ENCODE measurements around the gene TMCO1. TPM values are rescaled to one million over a fixed set of nuclear protein-coding genes. Genes with fewer than 3 reads are reported as not detected.
"Not testable (repeated sequence)": the region's sequence is repeated elsewhere in the genome, so short reads cannot be mapped to it uniquely, and the experiment has no call there.

TMCO1 gene
- total RNA-seq (10 to 100 TPM; 30.4 to 97.1 (median 49.8) TPM), polyA plus RNA-seq (100 to 1,000 TPM in 1 of 2 donors, 10 to 100 TPM in 1; 98.4 to 118 TPM), total RNA-seq (36.2 reads per million, percentile 64 among the genes with 10 or more reads in this experiment)

DNA sequence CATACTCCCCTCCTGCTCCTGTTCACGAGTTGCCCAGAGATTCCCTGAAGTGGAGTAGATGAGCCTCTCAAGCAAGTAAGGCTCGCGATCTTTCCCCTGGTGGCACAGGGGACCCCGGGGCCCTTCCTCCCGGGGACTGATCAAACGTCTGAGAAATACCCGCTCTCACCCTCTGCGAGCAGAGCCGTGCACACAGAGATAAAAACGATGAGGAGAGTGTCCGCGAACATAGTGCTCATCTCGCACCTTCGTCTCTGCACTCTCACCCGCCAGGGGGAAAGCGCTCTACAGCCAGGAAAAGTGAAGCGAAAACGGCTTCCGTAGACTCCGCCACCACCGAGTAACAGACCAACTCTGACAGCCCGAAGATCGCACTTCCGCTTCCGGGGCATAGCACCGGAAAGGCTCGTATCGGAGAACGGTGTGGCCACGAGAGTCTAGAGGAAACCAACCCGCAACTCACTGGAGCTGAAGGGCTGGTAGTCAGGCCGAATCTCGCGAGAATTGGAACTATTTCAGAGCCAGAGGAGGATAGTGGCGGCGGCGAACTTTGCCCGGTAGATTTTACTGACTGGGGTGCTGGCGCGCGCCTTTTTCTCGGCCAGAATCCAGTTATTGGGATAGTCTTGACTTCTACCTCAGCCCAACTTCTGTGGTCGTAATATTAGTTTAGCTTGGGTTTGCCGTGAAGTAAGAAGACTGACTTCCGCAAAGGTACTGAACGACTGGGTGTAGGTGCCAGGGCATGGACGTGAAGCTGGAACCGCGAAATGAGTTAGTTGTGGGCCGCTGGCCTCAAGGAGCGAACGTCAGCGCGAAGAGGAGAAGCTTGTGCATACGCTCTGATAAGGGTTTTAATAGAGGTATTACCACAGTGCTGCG is at the start of gene TMCO1:
Gene TMCO1, minus strand, starts transcription at position 356 of the 882 bp plus-strand sequence. Its CDS starts 117 bp downstream, at position 239.
- intact Hi-C loops (cut with micrococcal nuclease): loop anchor here (1.0 to 5.0 kb wide), 12 partner anchors 60 to 1454 kb away; partner anchors contain the start of genes MGST3 (in 2 of the 2), ALDH9A1 (in 1 of the 2) and POU2F1 (in 1 of the 2)
- peak within 1 kb of the TSS; percentile 91 to 100 (median 98) for H3K27ac Mint-ChIP-seq
- H3K4me1 Mint-ChIP-seq: peaks cover 44 to 83% (median 68%) of the 10 kb centered on the region in 7 donors
- peak within 1 kb of the TSS; percentile 90 to 100 (median 97) for H3K4me3 Mint-ChIP-seq
- no peaks in the 10 kb centered on the region for H3K27me3 Mint-ChIP-seq
- Histone ChIP-seq H3K36me3 (ENCODE audit: control insufficient read depth in 2 of 3, insufficient read depth in 3 of 3, low read length in 3 of 3) (peaks cover 0 to 31% (median 0%) of the 10 kb centered on the region in 3 experiments), H3K27ac (ENCODE audit: low read depth, low read length) (peak within 1 kb of the TSS; percentile 85), H3K9me3 (ENCODE audit: control insufficient read depth in 2 of 3, low read length in 3 of 3) (no peaks in the 10 kb centered on the region), H3K4me3 (ENCODE audit: low read length) (peak within 1 kb of the TSS; percentile 94), H3K27me3 (ENCODE audit: control insufficient read depth in 2 of 2, insufficient read depth in 2 of 2, low read length in 2 of 2) (no peaks in the 10 kb centered on the region), H3K4me1 (ENCODE audit: control insufficient read depth in 2 of 2, insufficient read depth in 2 of 2, low read length in 2 of 2) (peaks cover 19 to 32% of the 10 kb centered on the region in 2 donors)
- ChIA-PET CTCF (interaction anchor here (0.6 to 0.9 kb wide), 3 partner anchors 50 to 348 kb away, joined by 3 to 5 read pairs (median 4); partner anchors contain the start of gene ALDH9A1), POLR2A (interaction anchor here (0.5 to 2.4 kb wide), 16 partner anchors 9 to 1785 kb away, joined by 3 to 19 read pairs (median 4); partner anchors contain the start of genes ALDH9A1, CREG1, MGST3 and POGK)
- H3K9me3 Mint-ChIP-seq: peaks cover 0 to 2% (median 0%) of the 10 kb centered on the region in 11 donors
- peaks cover 18 to 47% (median 39%) of the 10 kb centered on the region in 5 donors for H3K36me3 Mint-ChIP-seq
- DNase-seq: peak; percentile 76 to 97 (median 94)
- ATAC-seq: peak; percentile 98

- no peak overlapping the region for H3K4me3 ChIP-seq (ENCODE audit: low read length)
- Mint-ChIP-seq H3K4me3 (no peak overlapping the region), H3K27ac (no peak overlapping the region), H3K9me3 (peaks cover 0 to 13% (median 0%) of the 10 kb centered on the region in 11 donors), H3K36me3 (peaks cover 0 to 3% (median 0%) of the 10 kb centered on the region in 5 donors), H3K4me1 (no peaks in the 10 kb centered on the region), H3K27me3 (peaks cover 5 to 30% (median 9%) of the 10 kb centered on the region in 5 donors)
- CTCF ChIA-PET: no interaction called here
- no peak overlapping the region for H3K27ac ChIP-seq (ENCODE audit: low read depth, low read length)
- no peaks in the 10 kb centered on the region for H3K9me3 ChIP-seq (ENCODE audit: control insufficient read depth in 2 of 3, low read length in 3 of 3)
- no peak for DNase-seq
- H3K36me3 ChIP-seq (ENCODE audit: control insufficient read depth in 2 of 3, insufficient read depth in 3 of 3, low read length in 3 of 3): no peaks in the 10 kb centered on the region
- no peaks in the 10 kb centered on the region for H3K27me3 ChIP-seq (ENCODE audit: control insufficient read depth in 2 of 2, insufficient read depth in 2 of 2, low read length in 2 of 2)
- H3K4me1 ChIP-seq (ENCODE audit: control insufficient read depth in 2 of 2, insufficient read depth in 2 of 2, low read length in 2 of 2): no peaks in the 10 kb centered on the region
- intact Hi-C loops (cut with micrococcal nuclease): no loop called here
- ATAC-seq: no peak
- POLR2A ChIA-PET: no interaction called here
Measured at GRCh38 chr1:165816826-165817497, 48.3 kb upstream of the TMCO1 start.

GRCh38 chr1:165816157-165816556 is 47.5 kb upstream of the TMCO1 start:
- no peak overlapping the region for H3K4me3 Mint-ChIP-seq
- peaks cover 0 to 30% (median 4%) of the 10 kb centered on the region in 5 donors for H3K27me3 Mint-ChIP-seq
- CTCF ChIA-PET: no interaction called here
- H3K36me3 ChIP-seq (ENCODE audit: control insufficient read depth in 2 of 3, insufficient read depth in 3 of 3, low read length in 3 of 3): no peaks in the 10 kb centered on the region
- H3K9me3 Mint-ChIP-seq: peaks cover 0 to 13% (median 0%) of the 10 kb centered on the region in 11 donors
- ATAC-seq (no peak), DNase-seq (no peak)
- no peaks in the 10 kb centered on the region for H3K9me3 ChIP-seq (ENCODE audit: control insufficient read depth in 2 of 3, low read length in 3 of 3)
- no peaks in the 10 kb centered on the region for H3K4me1 Mint-ChIP-seq
- intact Hi-C loops (cut with micrococcal nuclease): no loop called here
- POLR2A ChIA-PET: no interaction called here
- no peaks in the 10 kb centered on the region for H3K4me1 ChIP-seq (ENCODE audit: control insufficient read depth in 2 of 2, insufficient read depth in 2 of 2, low read length in 2 of 2)
- H3K27me3 ChIP-seq (ENCODE audit: control insufficient read depth in 2 of 2, insufficient read depth in 2 of 2, low read length in 2 of 2): no peaks in the 10 kb centered on the region
- no peak overlapping the region for H3K4me3 ChIP-seq (ENCODE audit: low read length)
- peaks cover 0 to 3% (median 0%) of the 10 kb centered on the region in 5 donors for H3K36me3 Mint-ChIP-seq
- H3K27ac ChIP-seq (ENCODE audit: low read depth, low read length): no peak overlapping the region
- no peak overlapping the region for H3K27ac Mint-ChIP-seq

DNA sequence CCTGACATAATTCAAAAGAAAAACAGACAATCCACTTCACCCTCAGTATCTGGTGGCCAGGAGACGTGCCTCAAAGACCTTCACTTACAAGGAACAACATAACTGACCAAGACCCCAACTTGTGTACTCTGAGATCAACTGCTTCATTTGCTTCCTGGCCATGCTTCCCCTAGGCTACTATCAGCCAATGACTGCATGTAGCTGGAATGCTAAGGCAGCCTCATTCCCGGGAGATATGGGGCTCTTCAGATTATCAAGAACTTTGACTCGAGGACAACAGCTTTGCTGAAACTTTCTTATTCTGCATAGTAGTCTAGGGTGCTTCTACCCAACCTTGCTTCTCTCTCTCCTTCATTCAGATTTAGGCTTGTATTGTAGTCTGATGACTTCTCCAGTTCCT is 47.1 kb upstream of the TMCO1 start:
- H3K4me3 ChIP-seq (ENCODE audit: low read length): no peak overlapping the region
- no peaks in the 10 kb centered on the region for H3K4me1 ChIP-seq (ENCODE audit: control insufficient read depth in 2 of 2, insufficient read depth in 2 of 2, low read length in 2 of 2)
- intact Hi-C loops (cut with micrococcal nuclease): no loop called here
- no peak for ATAC-seq
- DNase-seq: no peak
- Mint-ChIP-seq H3K27ac (no peak overlapping the region), H3K4me1 (no peaks in the 10 kb centered on the region), H3K27me3 (peaks cover 0 to 27% (median 4%) of the 10 kb centered on the region in 5 donors), H3K9me3 (peaks cover 0 to 13% (median 0%) of the 10 kb centered on the region in 11 donors), H3K4me3 (no peak overlapping the region), H3K36me3 (peaks cover 0 to 3% (median 0%) of the 10 kb centered on the region in 5 donors)
- ChIA-PET POLR2A (no interaction called here), CTCF (no interaction called here)
- no peaks in the 10 kb centered on the region for H3K27me3 ChIP-seq (ENCODE audit: control insufficient read depth in 2 of 2, insufficient read depth in 2 of 2, low read length in 2 of 2)
- no peaks in the 10 kb centered on the region for H3K36me3 ChIP-seq (ENCODE audit: control insufficient read depth in 2 of 3, insufficient read depth in 3 of 3, low read length in 3 of 3)
- H3K27ac ChIP-seq (ENCODE audit: low read depth, low read length): no peak overlapping the region
- H3K9me3 ChIP-seq (ENCODE audit: control insufficient read depth in 2 of 3, low read length in 3 of 3): no peaks in the 10 kb centered on the region

DNA sequence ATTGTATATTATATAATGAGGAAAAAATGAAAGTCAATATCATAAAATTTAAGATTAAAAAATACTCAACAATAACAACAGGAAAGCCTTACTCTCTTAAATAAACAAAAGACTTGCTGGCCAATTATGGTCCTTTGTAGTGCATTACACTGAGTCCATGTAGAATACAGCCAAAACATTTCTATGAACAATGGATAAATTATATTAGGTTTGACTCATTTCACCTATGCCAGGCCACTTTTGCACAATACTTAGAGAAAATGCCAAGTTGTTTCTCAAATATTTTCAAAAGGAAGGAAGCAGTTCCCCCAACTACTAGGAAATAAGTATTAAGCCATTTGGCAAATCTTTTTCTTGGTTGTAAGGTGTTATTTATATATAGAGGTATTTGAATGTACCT is 38.9 kb upstream of the TMCO1 start:
- ATAC-seq: no peak
- peaks cover 0 to 25% (median 6%) of the 10 kb centered on the region in 5 donors for H3K27me3 Mint-ChIP-seq
- CTCF ChIA-PET: no interaction called here

DNA sequence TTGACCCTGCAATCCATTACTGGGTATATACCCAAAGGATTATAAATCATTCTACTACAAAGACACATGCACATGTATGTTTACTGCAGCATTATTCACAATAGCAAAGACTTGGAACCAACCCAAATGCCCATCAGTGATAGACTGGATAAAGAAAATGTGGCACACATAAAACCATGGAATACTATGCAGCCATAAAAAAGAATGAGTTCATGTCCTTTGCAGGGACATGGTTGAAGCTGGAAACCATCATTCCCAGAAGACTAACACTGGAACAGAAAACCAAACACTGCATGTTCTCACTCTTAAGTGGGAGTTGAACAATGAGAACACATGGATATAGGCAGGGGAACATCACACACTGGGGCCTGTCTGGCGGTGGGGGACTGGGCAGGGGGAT is 35.8 kb upstream of the TMCO1 start:
- Mint-ChIP-seq H3K9me3 (peaks cover 0 to 14% (median 3%) of the 10 kb centered on the region in 11 donors), H3K27me3 (peaks cover 0 to 33% (median 20%) of the 10 kb centered on the region in 5 donors)
- H3K4me3 Mint-ChIP-seq; H3K27ac ChIP-seq (ENCODE audit: low read depth, low read length); CTCF ChIA-PET; H3K4me1 ChIP-seq (ENCODE audit: control insufficient read depth in 2 of 2, insufficient read depth in 2 of 2, low read length in 2 of 2); POLR2A ChIA-PET; H3K36me3 Mint-ChIP-seq; H3K36me3 ChIP-seq (ENCODE audit: control insufficient read depth in 2 of 3, insufficient read depth in 3 of 3, low read length in 3 of 3); ATAC-seq; H3K9me3 ChIP-seq (ENCODE audit: control insufficient read depth in 2 of 3, low read length in 3 of 3); H3K27me3 ChIP-seq (ENCODE audit: control insufficient read depth in 2 of 2, insufficient read depth in 2 of 2, low read length in 2 of 2); H3K4me3 ChIP-seq (ENCODE audit: low read length); H3K27ac Mint-ChIP-seq; intact Hi-C loops (cut with micrococcal nuclease); H3K4me1 Mint-ChIP-seq; DNase-seq: not testable (repeated sequence)

More for the DNA sequence above, 38.9 kb upstream of the TMCO1 start:
- H3K27ac ChIP-seq (ENCODE audit: low read depth, low read length): no peak overlapping the region
- no peak overlapping the region for H3K4me3 Mint-ChIP-seq
- no peaks in the 10 kb centered on the region for H3K36me3 Mint-ChIP-seq
- no peaks in the 10 kb centered on the region for H3K36me3 ChIP-seq (ENCODE audit: control insufficient read depth in 2 of 3, insufficient read depth in 3 of 3, low read length in 3 of 3)
- POLR2A ChIA-PET: no interaction called here
- no peaks in the 10 kb centered on the region for H3K9me3 ChIP-seq (ENCODE audit: control insufficient read depth in 2 of 3, low read length in 3 of 3)
- intact Hi-C loops (cut with micrococcal nuclease): no loop called here
- H3K27me3 ChIP-seq (ENCODE audit: control insufficient read depth in 2 of 2, insufficient read depth in 2 of 2, low read length in 2 of 2): no peaks in the 10 kb centered on the region
- H3K27ac Mint-ChIP-seq: no peak overlapping the region
- H3K4me1 ChIP-seq (ENCODE audit: control insufficient read depth in 2 of 2, insufficient read depth in 2 of 2, low read length in 2 of 2): no peaks in the 10 kb centered on the region
- H3K9me3 Mint-ChIP-seq: peaks cover 0 to 8% (median 0%) of the 10 kb centered on the region in 11 donors
- H3K4me3 ChIP-seq (ENCODE audit: low read length): no peak overlapping the region
- H3K4me1 Mint-ChIP-seq: peaks cover 0 to 2% (median 0%) of the 10 kb centered on the region in 7 donors
- DNase-seq: no peak
